Muscle of back (tissue), 13 donors: ENCODE measurements around the gene MRC1. TPM values are rescaled to one million over a fixed set of nuclear protein-coding genes. Genes with fewer than 3 reads are reported as not detected.

ENCODE experiments used
- DNase-seq, 3 donors: peaks; one replicate each; pipeline versions ENCODE4 v3.0.0 to v3.0.0-alpha.2; 2013
- long read RNA-seq, 9 donors: transcript quantifications; one replicate each; lab custom pipeline, GENCODE V29; 2026
- polyA plus RNA-seq, 10 donors: library from polyadenylated mRNA; unstranded; fragments of 120-200 nt; gene quantifications; one replicate each; pipeline ENCODE4 v1.2.1, GENCODE V29; 2013; ENCODE audit not compliant: insufficient read length in 10 of 10

MRC1 gene
- polyA plus RNA-seq: 10 to 100 TPM; 12.9 to 18.7 (median 15.9) TPM
- long read RNA-seq, donor 1, full-length matches to known transcripts: 1 of 1 reads
- long read RNA-seq, donor 1, partial matches to known transcripts: 0 of 1 reads
- long read RNA-seq, donor 1, other reads (novel, unspliced or antisense): 0 of 1 reads
- long read RNA-seq, donor 2, full-length matches to known transcripts: 1 of 1 reads
- long read RNA-seq, donor 2, partial matches to known transcripts: 0 of 1 reads
- long read RNA-seq, donor 2, other reads (novel, unspliced or antisense): 0 of 1 reads
- long read RNA-seq, donor 3: 0 reads
- long read RNA-seq, donor 4: 0 reads
- long read RNA-seq, donor 5: 0 reads
- long read RNA-seq, donor 6: 0 reads
- long read RNA-seq, donor 7: 0 reads
- long read RNA-seq, donor 8: 0 reads
- long read RNA-seq, donor 9: 0 reads

- peak in 1 of 3 donors; percentile 34 for DNase-seq
These were observed at the start of gene MRC1 for GRCh38 chr10:17808971-17809841. TSS of gene MRC1 (plus strand) at chr10:17809348. CDS start at chr10:17809466, 118 bp downstream.

- no peak for DNase-seq
These were observed 45.0 kb upstream of the MRC1 start for GRCh38 chr10:17764142-17764541.

DNA sequence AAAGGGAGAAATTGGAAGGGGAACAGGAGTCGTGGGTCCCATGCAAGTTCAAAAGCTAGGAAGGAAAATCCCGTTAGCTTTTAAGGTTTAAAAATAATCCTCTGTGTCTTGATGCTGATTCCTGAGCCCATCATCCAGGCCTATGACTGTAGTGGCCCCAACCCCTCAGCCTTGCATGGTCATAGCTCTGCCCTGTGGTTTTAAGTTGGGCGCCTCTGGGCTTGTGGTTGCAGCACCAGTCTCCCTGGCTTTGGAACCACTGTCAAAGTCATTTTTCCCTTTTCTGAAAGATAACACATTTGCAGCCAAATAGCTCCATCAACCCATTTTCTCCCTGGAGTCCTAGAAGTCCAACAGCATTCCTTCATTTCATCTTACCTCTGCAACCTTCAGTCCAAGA lies 43.5 kb upstream of the MRC1 start:
- no peak for DNase-seq

DNA sequence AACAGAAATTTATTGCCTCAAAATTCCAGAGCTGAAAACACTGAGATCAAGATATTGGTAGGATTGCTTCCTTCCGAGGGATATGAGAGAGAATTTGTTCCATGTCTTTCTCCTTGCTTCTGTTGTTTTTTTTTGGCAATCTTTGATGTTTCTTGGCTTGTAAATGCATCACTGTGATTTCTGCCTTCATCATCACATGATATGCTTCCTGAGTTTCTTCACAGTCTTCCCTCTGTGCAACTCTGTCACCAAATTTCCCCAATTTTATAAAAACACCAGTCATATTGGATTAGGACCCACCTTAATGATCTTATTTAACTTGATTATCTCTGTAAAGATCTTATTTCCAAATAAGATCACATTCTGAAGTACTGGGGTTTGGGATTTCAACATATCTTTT lies 42.4 kb upstream of the MRC1 start:
- no peak for DNase-seq

- DNase-seq: no peak
These were observed 40.7 kb upstream of the MRC1 start for GRCh38 chr10:17768496-17768895.

DNA sequence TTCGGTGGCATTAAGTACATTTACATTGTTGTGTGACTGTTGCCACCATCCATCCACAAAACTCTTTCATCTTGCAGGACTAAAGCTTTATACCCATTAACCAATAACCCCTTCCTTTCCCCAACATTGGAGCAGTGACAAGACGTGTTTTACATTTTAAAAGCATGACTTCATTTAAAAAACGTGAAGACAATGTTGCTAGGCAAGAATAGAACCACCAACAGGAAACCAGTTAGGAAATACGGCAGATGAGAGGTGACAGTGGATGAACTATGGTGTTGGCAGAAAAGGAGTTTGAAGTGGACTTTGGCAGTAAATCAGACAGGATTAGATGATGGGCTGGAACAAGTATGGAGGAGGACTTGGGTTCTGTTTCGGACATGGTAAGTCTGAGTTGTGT lies 40.2 kb upstream of the MRC1 start:
- no peak for DNase-seq

- no peak for DNase-seq
These were observed 38.1 kb upstream of the MRC1 start for GRCh38 chr10:17771017-17771416.

DNA sequence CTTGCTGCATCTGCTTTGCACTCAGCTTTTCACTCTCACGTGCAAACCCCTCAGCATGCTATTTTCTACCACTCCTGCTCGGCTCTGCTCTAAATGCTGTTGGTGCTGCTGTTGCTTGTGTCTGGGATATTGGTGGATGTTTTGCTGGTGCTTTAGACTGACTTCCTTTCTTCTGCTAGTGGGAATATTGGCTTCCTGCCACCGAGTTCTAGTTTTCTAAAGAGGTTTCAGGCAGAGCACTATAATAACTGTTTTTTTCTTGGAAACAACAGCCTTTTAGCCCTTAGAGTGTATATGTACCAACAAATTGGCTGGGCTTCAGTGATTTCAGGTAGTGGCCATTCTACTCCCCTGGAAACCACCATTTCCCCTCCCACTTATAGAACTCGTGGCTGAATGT lies 29.4 kb upstream of the MRC1 start:
- DNase-seq: peak in 1 of 3 donors; percentile 39

GRCh38 chr10:17780727-17781126 lies 28.4 kb upstream of the MRC1 start:
- no peak for DNase-seq

- no peak for DNase-seq
These were observed 27.3 kb upstream of the MRC1 start for GRCh38 chr10:17781856-17782255.

GRCh38 chr10:17782921-17783665 lies 26.1 kb upstream of the MRC1 start:
- no peak for DNase-seq

DNA sequence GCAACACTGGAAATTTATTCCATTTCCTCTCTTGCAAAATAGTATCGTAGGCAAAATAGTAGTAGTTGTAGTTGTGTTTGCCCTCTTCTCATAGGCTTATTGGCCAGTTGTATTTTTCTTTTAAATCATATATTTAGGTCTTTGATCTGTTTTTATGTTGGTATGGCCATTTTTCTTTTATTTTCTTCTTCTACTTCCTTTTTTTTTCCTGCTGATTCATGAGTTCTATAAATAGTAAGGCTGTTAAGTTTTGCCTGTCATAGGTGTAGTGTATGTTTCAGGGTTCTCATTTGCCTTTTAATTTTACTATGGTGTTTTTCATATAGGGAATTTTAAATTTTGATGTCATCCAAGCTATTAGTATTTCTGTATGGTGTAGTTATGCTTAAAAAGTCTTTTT lies 25.4 kb upstream of the MRC1 start:
- no peak for DNase-seq

DNA sequence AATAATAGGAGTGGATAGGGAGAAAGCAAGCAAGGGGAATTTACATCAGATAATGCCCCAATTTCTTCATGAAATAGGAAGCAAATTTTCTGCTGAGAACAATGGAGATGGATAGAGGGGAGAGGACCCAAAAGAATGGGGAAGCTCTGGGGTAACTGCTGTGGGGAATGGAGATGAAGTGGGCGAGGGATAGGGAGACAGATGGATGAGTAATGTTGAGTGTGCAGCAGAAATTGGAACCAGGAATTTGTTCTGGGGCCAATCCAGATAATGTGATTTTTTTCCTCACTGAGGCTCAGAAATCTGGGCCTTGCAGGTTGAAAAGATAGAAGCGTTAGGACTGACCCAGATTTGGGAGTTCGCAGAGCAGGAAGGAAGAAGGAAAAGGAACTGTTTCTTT lies 24.5 kb upstream of the MRC1 start:
- no peak for DNase-seq

- peak in 1 of 3 donors; percentile 36 for DNase-seq
These were observed 23.7 kb upstream of the MRC1 start for GRCh38 chr10:17785276-17785930.

- peak in 1 of 3 donors; percentile 86 for DNase-seq
These were observed 21.8 kb upstream of the MRC1 start for GRCh38 chr10:17787087-17787961.

- DNase-seq: no peak
These were observed 20.5 kb upstream of the MRC1 start for GRCh38 chr10:17788646-17789045.

DNA sequence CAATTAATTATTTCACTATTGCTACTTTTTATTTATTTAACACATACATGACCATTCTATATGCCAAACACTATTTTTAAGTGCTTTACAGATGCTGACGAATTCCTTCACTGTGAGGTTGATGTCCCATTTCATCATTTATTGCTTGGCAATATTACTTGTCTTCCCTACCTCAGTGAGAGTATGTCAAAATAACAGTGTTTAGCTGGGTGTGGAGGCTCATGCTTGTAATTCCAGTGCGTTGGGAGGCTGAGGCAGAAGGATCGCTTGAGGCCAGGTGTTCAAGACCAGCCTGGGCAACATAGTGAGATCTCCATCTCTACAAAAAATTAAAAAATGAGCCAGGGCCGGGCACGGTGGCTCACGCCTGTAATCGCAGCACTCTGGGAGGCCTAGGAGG lies 19.8 kb upstream of the MRC1 start:
- DNase-seq: no peak

DNA sequence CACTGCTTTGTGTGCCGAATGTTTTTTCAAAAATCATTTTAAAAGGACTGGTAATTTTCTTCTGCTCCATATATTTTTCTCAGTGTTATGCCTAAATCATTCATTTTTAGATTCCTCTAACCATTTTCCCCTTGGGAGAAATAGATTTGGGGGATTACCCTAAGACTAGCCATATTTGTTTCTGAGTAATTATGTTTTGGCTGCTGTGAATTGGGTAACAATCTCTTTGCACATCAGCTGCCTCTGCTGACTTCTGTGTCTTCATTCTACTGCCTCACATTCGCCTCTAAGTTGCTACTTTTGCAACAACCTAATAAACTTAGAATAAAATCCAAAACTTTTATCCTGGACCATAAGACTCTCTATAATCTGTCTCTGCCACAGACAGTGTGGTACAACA lies 18.5 kb upstream of the MRC1 start:
- DNase-seq: no peak

DNA sequence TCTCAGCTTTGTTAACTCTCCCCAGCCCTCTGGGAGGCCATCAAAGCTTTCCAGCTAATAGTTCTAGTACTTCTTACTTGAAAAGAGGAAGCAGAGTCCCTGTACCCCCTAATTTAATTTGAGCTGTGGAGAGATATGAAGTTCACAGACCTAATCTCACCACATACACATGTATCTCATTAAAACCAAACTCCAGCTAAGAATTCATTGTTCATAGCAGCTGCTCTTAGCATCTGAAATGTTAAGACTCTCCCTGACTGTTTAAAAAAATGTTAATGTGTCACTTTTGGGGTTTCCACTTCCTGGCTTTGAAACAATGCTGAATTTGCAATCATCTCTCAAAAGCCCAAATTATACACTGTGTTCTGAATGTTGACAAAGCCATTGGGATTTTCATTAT lies 16.2 kb upstream of the MRC1 start:
- no peak for DNase-seq

DNA sequence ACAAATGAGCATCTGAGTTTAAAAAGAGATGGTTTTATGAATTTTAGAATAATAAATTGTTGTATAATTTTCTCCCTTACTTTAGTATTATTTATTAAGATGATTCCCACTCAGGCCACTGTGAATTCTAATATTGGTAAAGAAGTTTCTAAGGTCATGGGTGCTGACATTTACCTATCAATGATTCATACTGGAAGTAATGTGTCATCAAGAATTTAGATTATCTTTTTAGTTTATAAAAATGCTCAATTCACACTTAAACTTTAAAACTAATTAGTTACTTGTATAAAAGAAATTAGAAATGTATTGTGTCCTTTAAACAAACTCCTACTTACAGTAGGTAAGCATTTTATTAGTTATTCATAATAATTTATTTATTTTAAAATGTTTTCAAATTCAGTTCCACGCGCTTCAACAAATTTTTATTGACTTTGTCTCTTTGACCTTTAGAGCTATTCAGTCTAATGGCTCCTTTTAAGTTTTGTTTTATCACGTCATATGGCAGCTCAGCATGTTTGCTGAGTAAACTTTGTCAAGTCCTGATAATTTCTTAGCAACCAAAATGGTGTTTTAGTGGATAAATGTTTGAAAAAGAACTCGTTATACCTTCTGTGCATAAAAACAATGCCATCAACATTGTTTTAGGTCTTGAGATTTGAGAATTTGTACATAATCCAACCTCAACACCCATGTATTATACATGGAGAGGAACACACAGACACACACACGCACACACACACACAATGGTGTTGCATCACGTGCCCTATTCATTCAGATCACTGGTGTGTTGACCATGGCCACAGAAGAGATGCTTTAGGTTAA lies 15.1 kb upstream of the MRC1 start:
- DNase-seq: no peak
